Mammary epithelial cell (primary cell): ENCODE measurements around the gene MRPL2.

Experiments
- EZH2 ChIP-seq: IDR thresholded peaks from 2 replicates; pipeline ENCODE4 v1.6.1; 2012; ENCODE audit warnings: low read length, inconsistent platforms, borderline replicate concordance
- TF ChIP-seq, protein P1 (sequence below), 2 donors: IDR thresholded peaks in 1 of 2; conservative IDR thresholded peaks in 1 of 2; 2 replicates each; pipeline ENCODE4 v1.5.1; 2011 to 2012; ENCODE audit warnings: inconsistent platforms in 2 of 2, low read length in 2 of 2, mild to moderate bottlenecking in 2 of 2, control low read depth in 1 of 2, low read depth in 1 of 2; ENCODE audit not compliant: insufficient read depth in 1 of 2; ENCODE audit errors: extremely low read depth in 1 of 2

GRCh38 chr6:43097098-43097489, 37.9 kb upstream of the MRPL2 start:
- TF ChIP-seq, protein P1, sequence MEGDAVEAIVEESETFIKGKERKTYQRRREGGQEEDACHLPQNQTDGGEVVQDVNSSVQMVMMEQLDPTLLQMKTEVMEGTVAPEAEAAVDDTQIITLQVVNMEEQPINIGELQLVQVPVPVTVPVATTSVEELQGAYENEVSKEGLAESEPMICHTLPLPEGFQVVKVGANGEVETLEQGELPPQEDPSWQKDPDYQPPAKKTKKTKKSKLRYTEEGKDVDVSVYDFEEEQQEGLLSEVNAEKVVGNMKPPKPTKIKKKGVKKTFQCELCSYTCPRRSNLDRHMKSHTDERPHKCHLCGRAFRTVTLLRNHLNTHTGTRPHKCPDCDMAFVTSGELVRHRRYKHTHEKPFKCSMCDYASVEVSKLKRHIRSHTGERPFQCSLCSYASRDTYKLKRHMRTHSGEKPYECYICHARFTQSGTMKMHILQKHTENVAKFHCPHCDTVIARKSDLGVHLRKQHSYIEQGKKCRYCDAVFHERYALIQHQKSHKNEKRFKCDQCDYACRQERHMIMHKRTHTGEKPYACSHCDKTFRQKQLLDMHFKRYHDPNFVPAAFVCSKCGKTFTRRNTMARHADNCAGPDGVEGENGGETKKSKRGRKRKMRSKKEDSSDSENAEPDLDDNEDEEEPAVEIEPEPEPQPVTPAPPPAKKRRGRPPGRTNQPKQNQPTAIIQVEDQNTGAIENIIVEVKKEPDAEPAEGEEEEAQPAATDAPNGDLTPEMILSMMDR (conservative IDR thresholded peaks at IDR 0.05 in 1 of 2, IDR thresholded peaks at IDR 0.05 in 1 of 2; ENCODE audit: extremely low read depth in 1 of 2, insufficient read depth in 1 of 2, low read depth in 1 of 2, low read length in 2 of 2), result peak in 1 of 2 donors; percentile 5
- TF ChIP-seq EZH2, result no peak
